ENCODE results near the gene DDX23. TPM values are rescaled to one million over a fixed set of nuclear protein-coding genes. Genes with fewer than 3 reads are reported as not detected.
A peak's percentile ranks its signal among the peaks of the same experiment; 100 is the strongest.

The DDX23 gene
- total RNA-seq, 1 experiment from 2014 or later = 98.1 TPM

DNA sequence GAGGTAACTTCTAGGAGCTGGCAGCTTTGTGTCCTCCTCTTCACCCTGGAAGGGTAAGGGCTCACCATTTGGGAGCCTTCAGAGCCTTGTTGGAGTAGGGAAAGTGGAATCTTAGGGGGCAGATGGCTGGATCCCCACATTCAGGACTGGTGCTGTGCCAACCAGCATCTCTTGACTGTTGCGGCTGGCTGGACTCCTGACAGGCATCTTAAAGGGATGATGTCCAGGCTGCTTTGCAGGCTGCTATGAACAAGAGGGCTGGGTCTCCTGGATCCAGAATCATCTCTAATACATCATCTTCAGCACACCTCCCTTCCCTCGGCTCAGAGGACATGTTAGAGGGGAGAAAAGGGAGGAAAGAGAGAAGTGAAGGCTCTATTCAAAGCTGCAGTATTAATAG lies 29.3 kb downstream of the DDX23 start:
- Histone ChIP-seq H2BK12ac (ENCODE audit: insufficient read length, low read depth, low read length) (no peak overlapping the region), H2BK20ac (ENCODE audit: low read depth, low read length, poor library complexity, severe bottlenecking) (no peak overlapping the region), H2AFZ (ENCODE audit: low read length) (no peak overlapping the region), H2BK15ac (ENCODE audit: low read depth, low read length) (no peak overlapping the region), H3K4ac (ENCODE audit: low read depth, low read length) (no peak overlapping the region), H3K56ac (ENCODE audit: insufficient read length, low read depth, low read length) (no peak overlapping the region), H3K27me3 (ENCODE audit: insufficient read depth, low read length) (peaks cover 5% of the 10 kb centered on the region; the same call in 1 of the 2 replicates), H3K79me2 (ENCODE audit: insufficient read depth, low read length) (no peaks in the 10 kb centered on the region), H3K18ac (ENCODE audit: insufficient read length, low read depth, low read length) (no peak overlapping the region), H2AK5ac (ENCODE audit: insufficient read length, low read length) (no peak overlapping the region), H4K5ac (ENCODE audit: insufficient read length, low read depth, low read length) (no peak overlapping the region), H2BK5ac (ENCODE audit: insufficient read length, low read length) (no peak overlapping the region), H3T11ph (ENCODE audit: low read length) (no peak overlapping the region), H4K20me1 (ENCODE audit: control insufficient read depth, insufficient read depth, insufficient read length) (no peaks in the 10 kb centered on the region), H4K91ac (ENCODE audit: insufficient read length, low read depth, low read length) (no peak overlapping the region), H3K23me2 (ENCODE audit: insufficient read length, low read depth, low read length, poor library complexity, severe bottlenecking) (peaks cover 9% of the 10 kb centered on the region), H3K9me3 (ENCODE audit: control insufficient read depth, low read depth, low read length) (no peaks in the 10 kb centered on the region), H3K27ac (ENCODE audit: insufficient read length, low read depth, low read length) (no peak overlapping the region), H3K79me1 (ENCODE audit: insufficient read depth, low read depth, low read length, poor library complexity, severe bottlenecking) (no peaks in the 10 kb centered on the region), H3K9ac (ENCODE audit: extremely low read depth, insufficient read length, low read length) (no peak overlapping the region), H3K23ac (ENCODE audit: insufficient read length, low read depth, low read length) (no peak overlapping the region), H3K4me2 (ENCODE audit: insufficient read depth, insufficient read length, low read length) (no peak overlapping the region), H4K8ac (replicated peaks; ENCODE audit: insufficient read length, low read depth, low read length) (no peak overlapping the region), H3K14ac (ENCODE audit: insufficient read depth, low read length) (no peak overlapping the region), H3K4me1 (ENCODE audit: insufficient read depth, low read length) (no peaks in the 10 kb centered on the region), H2BK120ac (ENCODE audit: low read depth, low read length, poor library complexity, severe bottlenecking) (no peak overlapping the region)
- Mint-ChIP-seq H3K4me1 (peaks cover 35 to 45% of the 10 kb centered on the region in 2 experiments), H3K27me3 (ENCODE audit: low read depth) (peaks cover 16% of the 10 kb centered on the region), H3K27ac (0 out of 7 replicates have a peak overlapping the region, but pooled peaks of 1 of the 3 experiments have one; percentile 18), H3K4me3 (no peak overlapping the region), H3K36me3 (ENCODE audit: insufficient read depth in 1 of 3, low read depth in 3 of 3) (peaks cover 2 to 43% (median 22%) of the 10 kb centered on the region in 3 experiments; a peak in 5 of 7 replicates), H3K9me3 (no peaks in the 10 kb centered on the region)
- no peak for DNase-seq
- TF ChIP-seq, protein P1, sequence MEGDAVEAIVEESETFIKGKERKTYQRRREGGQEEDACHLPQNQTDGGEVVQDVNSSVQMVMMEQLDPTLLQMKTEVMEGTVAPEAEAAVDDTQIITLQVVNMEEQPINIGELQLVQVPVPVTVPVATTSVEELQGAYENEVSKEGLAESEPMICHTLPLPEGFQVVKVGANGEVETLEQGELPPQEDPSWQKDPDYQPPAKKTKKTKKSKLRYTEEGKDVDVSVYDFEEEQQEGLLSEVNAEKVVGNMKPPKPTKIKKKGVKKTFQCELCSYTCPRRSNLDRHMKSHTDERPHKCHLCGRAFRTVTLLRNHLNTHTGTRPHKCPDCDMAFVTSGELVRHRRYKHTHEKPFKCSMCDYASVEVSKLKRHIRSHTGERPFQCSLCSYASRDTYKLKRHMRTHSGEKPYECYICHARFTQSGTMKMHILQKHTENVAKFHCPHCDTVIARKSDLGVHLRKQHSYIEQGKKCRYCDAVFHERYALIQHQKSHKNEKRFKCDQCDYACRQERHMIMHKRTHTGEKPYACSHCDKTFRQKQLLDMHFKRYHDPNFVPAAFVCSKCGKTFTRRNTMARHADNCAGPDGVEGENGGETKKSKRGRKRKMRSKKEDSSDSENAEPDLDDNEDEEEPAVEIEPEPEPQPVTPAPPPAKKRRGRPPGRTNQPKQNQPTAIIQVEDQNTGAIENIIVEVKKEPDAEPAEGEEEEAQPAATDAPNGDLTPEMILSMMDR (conservative IDR thresholded peaks at IDR 0.05) = no peak
- no CpG with 5 or more reads among the region's 2 CpGs for WGBS (ENCODE audit: extremely low coverage, insufficient read length, low lambda C conversion rate)

Data from H9 (cell line).